GM19328 (cell line): ENCODE data around the gene EBF4.
"Not testable (repeated sequence)": the region's sequence is repeated elsewhere in the genome, so short reads cannot be mapped to it uniquely, and the experiment has no call there.

Experiments
- ATAC-seq: cut with Tn5 transposase; IDR thresholded peaks from one replicate; pipeline ENCODE4 v1.9.1; 2021; ENCODE audit warnings: mild to moderate bottlenecking, moderate library complexity; ENCODE audit not compliant: unreplicated experiment

The EBF4 gene

GRCh38 chr20:2671977-2672376 lies 20.6 kb upstream of the EBF4 start:
- ATAC-seq: no peak

- no peak for ATAC-seq
Measured at GRCh38 chr20:2672446-2672845, 20.1 kb upstream of the EBF4 start.

GRCh38 chr20:2673453-2673852 lies 19.1 kb upstream of the EBF4 start:
- no peak for ATAC-seq

- ATAC-seq: no peak
Measured at GRCh38 chr20:2680046-2680445, 12.5 kb upstream of the EBF4 start.

- ATAC-seq: not testable (repeated sequence)
Measured at GRCh38 chr20:2682040-2682439, 10.5 kb upstream of the EBF4 start.

GRCh38 chr20:2684817-2685216 lies 7.8 kb upstream of the EBF4 start:
- not testable (repeated sequence) for ATAC-seq

GRCh38 chr20:2687514-2687913 lies 5.1 kb upstream of the EBF4 start:
- ATAC-seq: no peak

GRCh38 chr20:2688041-2688591 lies 4.5 kb upstream of the EBF4 start:
- ATAC-seq: no peak

GRCh38 chr20:2690213-2690612 lies 2.4 kb upstream of the EBF4 start:
- no peak for ATAC-seq

- no peak for ATAC-seq
Measured at GRCh38 chr20:2690718-2691117, 1.9 kb upstream of the EBF4 start.

- no peak for ATAC-seq
Measured at GRCh38 chr20:2691127-2691526, 1.5 kb upstream of the EBF4 start.

GRCh38 chr20:2691663-2692035 lies 931 bp upstream of the EBF4 start:
- ATAC-seq: no peak

GRCh38 chr20:2692886-2693285 lies 306 bp downstream of the EBF4 start:
- ATAC-seq: no peak

- ATAC-seq: no peak
Measured at GRCh38 chr20:2693286-2694007, 867 bp downstream of the EBF4 start.

- ATAC-seq: no peak
Measured at GRCh38 chr20:2694008-2694471, 1.5 kb downstream of the EBF4 start.

GRCh38 chr20:2694519-2694918 lies 1.9 kb downstream of the EBF4 start:
- ATAC-seq: no peak

- no peak for ATAC-seq
Measured at GRCh38 chr20:2695206-2695983, 2.8 kb downstream of the EBF4 start.

GRCh38 chr20:2695984-2696525 lies 3.5 kb downstream of the EBF4 start:
- not testable (repeated sequence) for ATAC-seq

GRCh38 chr20:2696646-2697045 lies 4.1 kb downstream of the EBF4 start:
- ATAC-seq: no peak

- no peak for ATAC-seq
Measured at GRCh38 chr20:2697768-2698167, 5.2 kb downstream of the EBF4 start.

GRCh38 chr20:2698186-2698817 lies 5.7 kb downstream of the EBF4 start:
- no peak for ATAC-seq
